MCF 10A (cell line): ENCODE measurements around the gene B3GNT8. TPM values are rescaled to one million over a fixed set of nuclear protein-coding genes. Genes with fewer than 3 reads are reported as not detected.

Source experiments
- BruUV-seq: library from RNA; stranded (reverse); fragments of 400-500 nt; replicated peaks from 2 replicates; lab custom pipeline; 2021; lab: Mats Ljungman, UMichigan
- CTCF ChIA-PET: fragments of 300-600 bp; sonication (Branson Sonifier 250); formaldehyde crosslinking; extraction: SDS; loops from one replicate; lab custom pipeline; 2021; ENCODE audit warnings: antibody characterized with exemption, inconsistent platforms; lab: Yijun Ruan, JAX
- POLR2A ChIA-PET: fragments of 300-600, 350-650 bp; sonication (Branson Sonifier 250); formaldehyde crosslinking; extraction: SDS; loops from one replicate; lab custom pipeline; 2020; ENCODE audit warnings: antibody characterized with exemption, inconsistent platforms; lab: Yijun Ruan, JAX
- DNase-seq: peaks from one replicate; pipeline ENCODE4 v3.0.0-alpha.2; 2018; ENCODE audit not compliant: unreplicated experiment
- H3K27ac Mint-ChIP-seq: one replicate; pipeline ENCODE4 v1.8.0; 2022; ENCODE audit warnings: mild to moderate bottlenecking, low read depth, mixed read lengths; ENCODE audit not compliant: unreplicated experiment
- H3K27me3 Mint-ChIP-seq: one replicate; pipeline ENCODE4 v1.8.0; 2022; ENCODE audit warnings: mixed read lengths; ENCODE audit not compliant: insufficient read depth, unreplicated experiment
- H3K36me3 Mint-ChIP-seq: one replicate; pipeline ENCODE4 v1.8.0; 2022; ENCODE audit warnings: mild to moderate bottlenecking, moderate library complexity, mixed read lengths; ENCODE audit not compliant: insufficient read depth, unreplicated experiment
- H3K4me1 Mint-ChIP-seq: one replicate; pipeline ENCODE4 v1.8.0; 2022; ENCODE audit warnings: mixed read lengths; ENCODE audit not compliant: insufficient read depth, unreplicated experiment
- H3K4me3 Mint-ChIP-seq: one replicate; pipeline ENCODE4 v1.8.0; 2022; ENCODE audit warnings: mild to moderate bottlenecking, moderate library complexity, mixed read lengths; ENCODE audit not compliant: unreplicated experiment
- H3K9me3 Mint-ChIP-seq: one replicate; pipeline ENCODE4 v1.8.0; 2022; ENCODE audit warnings: mixed read lengths; ENCODE audit not compliant: unreplicated experiment
- CTCF ChIP-seq: fragments of 200-600 bp; IDR thresholded peaks from one replicate; pipeline ENCODE4 v1.8.0; 2022; ENCODE audit warnings: antibody characterized with exemption, mild to moderate bottlenecking; ENCODE audit not compliant: unreplicated experiment
- intact Hi-C: fragments of 100-400 bp; cut with micrococcal nuclease; formaldehyde crosslinking; loops from 2 replicates; pipeline ENCODE4 v1.14.1; 2022
- total RNA-seq: library from RNA; stranded (reverse); gene quantifications from 2 replicates; pipeline ENCODE4 v1.2.3, GENCODE V29; 2022

B3GNT8 gene
- total RNA-seq, 1 experiment from 2014 or later = not detected

- no peaks in the 10 kb centered on the region for H3K9me3 Mint-ChIP-seq
- POLR2A ChIA-PET = interaction anchor here (0.6 kb wide), 2 partner anchors 170 to 437 kb away, joined by 3 to 4 read pairs; no protein-coding TSS in a partner anchor
These were observed 30.1 kb upstream of the B3GNT8 start for GRCh38 chr19:41457241-41457640.

GRCh38 chr19:41456342-41456918 is 29.3 kb upstream of the B3GNT8 start:
- CTCF ChIA-PET = interaction anchor here (0.6 to 14.6 kb wide), 5 partner anchors 10 to 1939 kb away, joined by 3 to 315 read pairs (median 3); no protein-coding TSS in a partner anchor
- H3K27me3 Mint-ChIP-seq = peaks cover 91% of the 10 kb centered on the region
- H3K27ac Mint-ChIP-seq = no peak overlapping the region
- peak; percentile 20 for DNase-seq
- no peaks in the 10 kb centered on the region for H3K4me1 Mint-ChIP-seq
- H3K36me3 Mint-ChIP-seq = no peaks in the 10 kb centered on the region
- TF ChIP-seq CTCF = no peak
- no peaks in the 10 kb centered on the region for H3K9me3 Mint-ChIP-seq
- POLR2A ChIA-PET = interaction anchor here (0.6 kb wide), 2 partner anchors 171 to 438 kb away, joined by 3 to 4 read pairs; no protein-coding TSS in a partner anchor
- H3K4me3 Mint-ChIP-seq = no peak overlapping the region
- intact Hi-C loops = no loop called here
- no TSS peak for BruUV-seq

More at GRCh38 chr19:41457241-41457640, 30.1 kb upstream of the B3GNT8 start:
- Mint-ChIP-seq H3K27me3 (peaks cover 95% of the 10 kb centered on the region), H3K4me1 (no peaks in the 10 kb centered on the region), H3K4me3 (no peak overlapping the region), H3K27ac (no peak overlapping the region), H3K36me3 (no peaks in the 10 kb centered on the region)
- no peak for TF ChIP-seq CTCF
- no TSS peak for BruUV-seq
- intact Hi-C loops = no loop called here
- DNase-seq = no peak
- CTCF ChIA-PET = interaction anchor here (0.6 to 14.6 kb wide), 7 partner anchors 9 to 651 kb away, joined by 3 to 315 read pairs (median 4); no protein-coding TSS in a partner anchor

GRCh38 chr19:41455936-41456335 is 28.8 kb upstream of the B3GNT8 start:
- H3K4me1 Mint-ChIP-seq = no peaks in the 10 kb centered on the region
- H3K9me3 Mint-ChIP-seq = no peaks in the 10 kb centered on the region
- CTCF ChIA-PET = interaction anchor here (0.6 to 14.6 kb wide), 5 partner anchors 9 to 1938 kb away, joined by 3 to 315 read pairs (median 3); no protein-coding TSS in a partner anchor
- no peak overlapping the region for H3K4me3 Mint-ChIP-seq
- intact Hi-C loops = no loop called here
- POLR2A ChIA-PET = no interaction called here
- TF ChIP-seq CTCF = no peak
- BruUV-seq = no TSS peak
- H3K27ac Mint-ChIP-seq = no peak overlapping the region
- H3K27me3 Mint-ChIP-seq = peaks cover 86% of the 10 kb centered on the region
- no peak for DNase-seq
- no peaks in the 10 kb centered on the region for H3K36me3 Mint-ChIP-seq

- no peak for TF ChIP-seq CTCF
- CTCF ChIA-PET = interaction anchor here (0.6 to 14.6 kb wide), 6 partner anchors 94 to 309 kb away, joined by 3 to 315 read pairs (median 3); no protein-coding TSS in a partner anchor
- H3K4me3 Mint-ChIP-seq = no peak overlapping the region
- no TSS peak for BruUV-seq
- DNase-seq = no peak
- H3K27ac Mint-ChIP-seq = no peak overlapping the region
- peaks cover 71% of the 10 kb centered on the region for H3K27me3 Mint-ChIP-seq
- H3K9me3 Mint-ChIP-seq = no peaks in the 10 kb centered on the region
- POLR2A ChIA-PET = no interaction called here
- no peaks in the 10 kb centered on the region for H3K4me1 Mint-ChIP-seq
- intact Hi-C loops = no loop called here
- H3K36me3 Mint-ChIP-seq = no peaks in the 10 kb centered on the region
These were observed 25.6 kb upstream of the B3GNT8 start for GRCh38 chr19:41452584-41453275.
